HG03066 (cell line): Measurements from ENCODE around the gene DIP2A.

Source experiments
- ATAC-seq: cut with Tn5 transposase; IDR thresholded peaks from one replicate; pipeline ENCODE4 v1.9.1; 2021; ENCODE audit warnings: low read depth; ENCODE audit not compliant: unreplicated experiment

DIP2A gene

DNA sequence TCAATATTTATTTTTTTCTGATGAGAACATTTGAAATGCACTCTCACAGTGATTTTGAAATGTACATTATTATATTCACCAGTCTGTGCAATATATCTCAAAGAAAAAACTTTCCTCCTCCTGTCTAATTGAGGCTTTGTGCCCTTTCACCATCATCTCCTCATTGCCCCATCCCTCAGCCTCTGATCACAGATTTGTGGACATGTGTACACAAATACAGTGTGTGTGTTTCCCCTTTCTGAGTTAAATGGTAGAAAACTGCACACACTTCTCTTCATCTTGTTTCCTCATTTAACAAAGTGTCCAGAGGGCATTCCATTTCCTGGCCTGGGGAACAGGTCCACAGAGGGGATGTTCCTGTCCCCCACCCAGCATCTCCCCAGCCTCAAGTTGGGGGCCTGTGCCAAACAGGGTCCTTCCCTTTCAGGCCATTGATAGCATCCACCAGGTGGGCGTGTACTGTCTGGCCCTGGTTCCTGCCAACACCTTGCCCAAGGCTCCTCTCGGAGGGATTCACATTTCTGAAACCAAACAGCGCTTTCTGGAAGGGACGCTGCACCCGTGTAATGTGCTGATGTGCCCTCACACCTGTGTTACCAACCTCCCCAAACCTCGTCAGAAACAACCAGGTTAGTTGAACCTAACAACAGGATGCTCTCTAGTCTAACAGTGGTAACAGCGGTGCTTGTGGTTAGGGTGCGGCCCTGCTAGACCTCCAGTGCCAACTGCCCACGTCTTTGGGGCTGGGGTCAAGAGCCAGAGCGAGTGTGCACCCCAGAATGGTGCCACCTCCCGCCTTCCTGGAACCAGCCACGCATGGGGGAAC lies 91.6 kb downstream of the DIP2A start:
- ATAC-seq = no peak

DNA sequence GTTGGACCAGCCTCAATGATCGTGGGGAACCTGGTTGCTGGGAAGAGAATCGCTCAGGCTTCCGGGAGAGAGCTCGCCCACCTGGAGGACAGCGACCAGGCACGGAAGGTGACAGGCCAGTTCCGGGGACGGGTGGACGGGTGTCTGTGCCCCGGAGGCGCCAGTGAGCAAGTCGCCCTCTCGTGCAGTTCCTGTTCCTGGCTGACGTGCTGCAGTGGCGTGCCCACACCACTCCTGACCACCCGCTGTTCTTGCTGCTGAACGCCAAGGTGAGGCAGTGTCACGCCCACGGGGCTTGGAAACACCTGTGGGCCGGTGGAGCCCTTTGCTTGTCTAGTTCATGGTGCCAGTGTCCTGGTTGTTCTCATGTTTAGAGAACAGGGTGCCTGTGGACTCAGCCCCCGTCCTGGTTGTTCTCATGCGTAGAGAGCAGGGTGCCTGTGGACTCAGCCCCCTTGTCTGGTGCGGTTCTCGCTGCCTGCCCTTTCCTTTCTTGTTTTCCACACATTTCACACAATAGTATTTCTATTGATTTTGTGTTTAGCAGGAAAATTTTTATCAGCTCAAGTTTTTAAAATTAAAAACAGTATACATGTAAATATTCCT lies 93.0 kb downstream of the DIP2A start:
- no peak for ATAC-seq

DNA sequence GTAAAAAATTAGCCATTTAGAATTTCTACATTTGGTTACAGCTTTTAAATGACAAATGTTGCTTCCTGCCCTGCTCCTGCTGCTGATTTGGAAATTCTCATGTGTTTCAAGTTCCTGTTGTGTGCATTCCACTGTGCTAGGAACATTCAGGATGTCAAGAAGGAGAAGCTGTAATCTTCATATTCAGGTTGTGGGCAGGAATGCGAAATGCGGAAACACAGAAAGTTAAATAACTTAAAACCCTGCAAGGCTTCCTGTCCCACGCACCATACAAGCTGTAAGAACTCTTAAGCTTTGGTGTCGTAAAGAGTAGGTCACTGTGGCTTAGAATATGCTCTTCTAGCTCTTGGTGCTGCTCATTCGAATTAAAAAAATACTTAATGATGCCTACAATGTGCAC lies 93.6 kb downstream of the DIP2A start:
- no peak for ATAC-seq

DNA sequence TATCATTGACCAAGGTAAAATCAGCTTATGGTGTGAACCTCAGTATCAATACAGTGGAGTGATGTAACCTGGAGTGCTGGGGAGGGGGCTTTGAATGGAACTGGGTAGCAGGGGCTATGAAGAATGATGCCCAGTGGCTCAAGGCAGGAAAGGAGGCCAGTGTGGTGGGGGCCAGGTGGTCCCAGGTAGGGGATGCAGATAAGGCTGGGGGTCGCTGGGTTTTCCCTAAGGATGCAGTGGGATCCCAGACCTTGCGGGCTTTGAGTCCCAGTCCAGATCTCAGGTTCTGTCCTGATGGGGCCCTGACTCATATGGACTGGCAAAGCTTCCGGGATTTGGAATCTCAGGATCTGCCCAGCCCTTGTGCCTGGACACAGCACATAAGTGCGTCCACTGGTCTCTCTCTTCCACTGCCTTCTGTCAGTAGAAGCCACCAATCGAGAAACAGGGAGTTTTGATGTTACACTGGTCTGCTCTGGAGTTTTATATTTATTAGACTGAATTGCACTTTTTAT lies 94.2 kb downstream of the DIP2A start:
- no peak for ATAC-seq

DNA sequence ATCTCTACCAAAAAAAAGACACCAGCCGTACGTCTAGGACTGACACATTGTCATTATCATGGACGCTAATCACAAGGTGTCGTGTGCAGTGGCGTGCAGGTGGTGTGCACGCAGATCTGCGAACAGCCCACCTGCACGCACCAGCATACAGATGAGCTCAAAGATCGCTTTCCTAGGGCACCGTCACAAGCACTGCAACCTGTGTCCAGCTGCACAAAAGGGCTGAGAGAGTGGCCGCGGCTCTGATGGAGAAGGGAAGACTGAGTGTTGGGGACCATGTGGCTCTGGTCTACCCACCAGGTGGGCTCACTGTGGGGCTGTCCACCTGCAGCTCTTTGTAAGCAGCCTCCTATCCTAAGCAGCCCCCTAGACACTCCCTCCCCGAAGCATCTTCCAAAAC lies 95.3 kb downstream of the DIP2A start:
- no peak for ATAC-seq

DNA sequence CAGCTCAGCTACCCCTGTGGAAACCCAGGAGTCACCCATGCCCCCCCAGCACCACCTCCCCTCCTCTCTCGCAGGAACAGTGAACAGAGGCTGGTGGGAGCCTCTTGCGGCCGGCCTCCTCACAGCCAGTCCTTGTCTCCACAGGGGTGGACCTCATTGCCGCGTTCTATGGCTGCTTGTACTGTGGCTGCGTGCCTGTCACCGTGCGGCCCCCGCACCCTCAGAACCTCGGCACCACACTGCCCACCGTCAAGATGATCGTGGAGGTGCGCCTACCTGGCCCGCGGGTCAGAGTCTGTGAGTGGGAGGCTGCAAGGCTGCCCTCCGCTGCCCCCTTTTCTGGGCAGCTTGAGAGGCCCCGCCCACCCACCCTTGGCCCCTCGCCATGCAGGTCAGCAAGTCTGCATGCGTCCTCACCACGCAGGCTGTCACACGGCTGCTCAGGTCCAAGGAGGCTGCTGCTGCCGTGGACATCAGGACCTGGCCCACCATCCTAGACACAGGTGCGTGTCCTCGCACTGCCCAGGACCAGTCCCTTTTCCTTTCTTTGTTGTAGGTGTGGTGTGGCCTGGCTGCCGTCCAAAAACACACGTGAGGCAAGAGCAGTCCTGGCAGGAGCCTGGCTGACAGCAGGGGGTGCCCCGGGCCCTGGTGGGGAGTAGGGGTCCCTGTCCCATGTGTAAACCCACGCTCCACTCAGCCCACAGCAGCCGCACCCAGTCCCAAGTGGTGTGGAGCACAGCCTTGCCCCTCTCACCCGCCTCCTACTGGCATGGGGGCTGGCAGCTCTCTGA lies 95.9 kb downstream of the DIP2A start:
- ATAC-seq = no peak

DNA sequence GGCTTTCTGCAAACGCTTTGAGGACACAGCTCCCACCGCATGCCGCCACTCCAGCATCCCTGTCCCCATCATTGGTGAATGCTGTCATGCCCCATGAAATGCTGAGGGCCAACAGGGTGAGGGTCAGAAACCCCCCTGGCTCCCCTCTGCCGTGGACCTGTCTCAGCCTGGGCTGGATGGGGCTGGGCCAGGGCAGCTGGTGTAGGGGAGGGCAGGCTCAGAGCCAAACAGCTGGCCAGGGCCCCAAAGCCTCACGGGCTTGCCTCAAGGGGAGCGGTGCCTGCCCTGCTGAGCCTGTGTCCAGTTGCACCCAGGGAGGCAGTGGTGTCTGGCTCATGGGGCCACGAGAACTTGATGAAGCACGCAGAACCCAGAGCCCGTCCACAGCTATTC lies 96.5 kb downstream of the DIP2A start:
- no peak for ATAC-seq

DNA sequence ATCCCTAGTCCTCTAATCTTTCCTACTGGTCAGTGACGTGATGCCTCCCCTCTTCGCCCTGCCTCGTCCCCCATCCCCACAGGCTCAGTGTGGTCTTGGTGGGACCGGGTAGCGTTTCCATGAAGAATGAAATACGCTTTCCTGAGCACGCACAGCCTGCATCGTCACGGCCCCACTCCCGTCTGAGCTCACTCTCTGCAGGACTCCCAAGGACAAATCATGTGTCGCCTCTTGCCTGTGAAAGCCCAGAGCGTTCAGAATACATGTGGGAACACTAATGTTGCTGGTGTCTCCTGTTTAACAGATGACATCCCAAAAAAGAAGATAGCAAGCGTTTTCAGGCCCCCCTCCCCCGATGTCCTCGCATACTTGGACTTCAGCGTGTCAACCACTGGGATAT lies 97.0 kb downstream of the DIP2A start:
- no peak for ATAC-seq

DNA sequence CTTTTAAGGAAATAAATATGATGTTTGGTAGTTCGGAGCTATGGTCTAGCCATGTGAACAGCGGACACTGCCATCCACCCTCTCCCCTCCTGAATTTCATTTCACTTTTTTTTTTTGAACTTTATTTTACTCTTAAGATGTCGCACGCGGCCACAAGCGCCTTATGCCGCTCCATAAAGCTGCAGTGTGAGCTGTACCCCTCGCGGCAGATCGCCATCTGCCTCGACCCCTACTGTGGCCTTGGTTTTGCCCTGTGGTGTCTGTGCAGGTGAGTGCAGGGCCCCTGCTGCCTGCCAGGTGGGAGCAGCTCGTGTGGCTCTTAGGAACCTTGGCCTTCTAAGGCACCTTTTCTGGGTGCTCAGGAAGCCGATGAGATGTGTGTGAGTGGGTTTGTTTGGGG lies 98.1 kb downstream of the DIP2A start:
- no peak for ATAC-seq

DNA sequence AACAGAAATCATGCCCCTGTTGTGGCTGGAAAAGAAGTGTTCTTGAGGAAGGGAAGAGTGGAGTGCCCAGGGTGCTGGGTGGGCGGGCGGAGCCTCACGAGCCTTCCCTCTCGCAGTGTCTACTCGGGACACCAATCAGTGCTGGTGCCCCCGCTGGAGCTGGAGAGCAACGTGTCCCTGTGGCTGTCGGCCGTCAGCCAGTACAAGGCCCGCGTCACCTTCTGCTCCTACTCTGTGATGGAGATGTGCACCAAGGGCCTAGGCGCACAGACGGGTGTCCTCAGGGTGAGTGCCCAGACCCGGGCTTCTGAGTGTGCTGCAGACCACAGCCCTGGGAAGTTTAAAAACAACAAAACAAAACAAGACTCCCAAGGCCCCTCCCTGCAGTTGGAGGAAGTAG lies 98.8 kb downstream of the DIP2A start:
- ATAC-seq = no peak

DNA sequence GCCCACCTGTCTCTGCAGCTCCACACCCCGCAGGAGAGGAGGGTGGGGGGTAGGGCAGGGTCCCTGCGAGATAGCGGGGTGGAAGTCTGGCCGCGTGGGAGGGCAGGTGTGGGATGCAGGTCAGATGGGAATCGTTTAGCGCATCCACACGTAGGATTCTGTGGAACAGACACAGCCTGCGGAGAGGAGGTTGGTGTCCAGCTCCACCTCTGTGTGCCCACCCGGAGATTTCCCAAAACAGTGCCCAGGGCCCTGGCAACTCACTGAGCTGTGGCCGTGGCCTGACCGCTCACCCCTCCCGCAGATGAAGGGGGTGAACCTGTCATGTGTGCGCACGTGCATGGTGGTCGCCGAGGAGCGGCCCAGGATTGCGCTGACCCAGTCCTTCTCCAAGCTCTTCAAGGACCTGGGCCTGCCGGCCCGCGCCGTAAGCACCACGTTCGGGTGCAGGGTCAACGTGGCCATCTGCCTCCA lies 99.3 kb downstream of the DIP2A start:
- no peak for ATAC-seq

DNA sequence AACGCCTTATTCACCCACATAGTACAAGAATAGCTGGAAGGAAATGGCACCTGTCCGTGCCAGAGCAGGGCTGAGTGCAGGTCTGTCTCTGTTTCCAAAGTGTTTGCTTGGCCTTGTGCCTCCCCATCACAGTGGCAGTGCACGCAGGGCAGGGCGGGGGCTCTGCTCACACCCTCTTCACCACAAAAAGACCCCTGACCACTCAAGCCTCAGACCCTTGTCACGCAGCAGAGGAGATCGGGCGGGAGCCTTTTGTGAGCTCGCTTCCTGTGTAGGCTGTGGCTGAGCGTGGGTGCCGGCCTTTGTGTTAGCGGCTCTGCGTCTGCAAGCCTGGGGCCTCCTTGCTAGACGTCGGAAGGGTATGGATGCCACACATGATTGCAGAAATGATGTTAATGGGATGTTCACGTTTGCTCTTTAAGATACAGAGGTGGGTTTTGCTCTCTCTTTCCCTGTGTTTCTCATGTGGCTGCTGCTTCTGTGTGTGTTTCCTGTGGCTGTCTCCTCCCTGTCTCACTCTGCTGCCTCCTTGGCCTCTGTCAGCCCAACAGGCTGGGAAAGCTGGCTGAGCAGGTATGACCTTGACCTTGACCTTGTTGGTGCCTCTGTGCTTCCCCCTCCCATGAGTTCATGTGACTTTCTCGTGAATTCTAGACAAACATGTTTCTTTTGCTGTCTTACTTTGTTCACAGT lies 100.7 kb downstream of the DIP2A start:
- no peak for ATAC-seq

DNA sequence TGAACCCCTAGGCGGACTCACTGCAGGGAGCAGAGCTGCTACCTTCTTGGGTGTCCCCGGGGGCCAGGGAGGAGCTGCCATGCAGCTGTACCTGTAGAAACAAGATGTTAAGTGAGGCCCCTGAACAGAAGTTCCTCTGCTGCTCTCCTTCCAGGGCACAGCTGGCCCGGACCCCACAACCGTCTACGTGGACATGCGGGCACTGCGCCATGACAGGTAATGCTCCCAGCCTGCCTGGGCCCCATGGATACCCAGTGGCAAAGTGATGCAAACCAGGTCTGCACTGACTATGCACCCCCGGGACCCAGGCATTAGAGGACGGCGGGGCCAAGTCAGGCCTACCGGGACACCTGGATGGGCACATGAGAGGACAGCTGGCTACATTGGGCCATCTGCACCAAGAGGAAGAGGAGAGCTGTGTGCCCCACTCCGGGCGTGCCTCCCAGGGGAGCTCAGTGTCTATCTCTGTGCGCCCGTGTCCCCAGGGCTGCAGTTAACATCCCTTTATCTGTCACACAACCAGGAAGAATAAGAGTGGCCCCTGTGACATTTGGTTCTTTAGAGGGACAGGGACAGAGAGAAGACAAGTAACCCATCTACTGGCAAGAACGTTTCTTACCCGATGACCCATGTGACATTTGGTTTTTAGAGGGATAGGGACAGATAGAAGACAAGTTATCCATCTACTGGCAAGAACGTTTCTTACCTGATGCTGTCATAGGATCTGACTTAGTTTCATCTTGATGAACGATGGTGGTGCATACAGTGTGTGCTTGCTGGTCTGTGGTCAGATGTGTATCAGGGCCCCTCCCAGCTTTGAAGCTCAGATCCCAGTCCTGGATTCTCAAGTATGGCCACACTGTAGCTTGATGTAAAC lies 102.1 kb downstream of the DIP2A start:
- ATAC-seq = no peak

DNA sequence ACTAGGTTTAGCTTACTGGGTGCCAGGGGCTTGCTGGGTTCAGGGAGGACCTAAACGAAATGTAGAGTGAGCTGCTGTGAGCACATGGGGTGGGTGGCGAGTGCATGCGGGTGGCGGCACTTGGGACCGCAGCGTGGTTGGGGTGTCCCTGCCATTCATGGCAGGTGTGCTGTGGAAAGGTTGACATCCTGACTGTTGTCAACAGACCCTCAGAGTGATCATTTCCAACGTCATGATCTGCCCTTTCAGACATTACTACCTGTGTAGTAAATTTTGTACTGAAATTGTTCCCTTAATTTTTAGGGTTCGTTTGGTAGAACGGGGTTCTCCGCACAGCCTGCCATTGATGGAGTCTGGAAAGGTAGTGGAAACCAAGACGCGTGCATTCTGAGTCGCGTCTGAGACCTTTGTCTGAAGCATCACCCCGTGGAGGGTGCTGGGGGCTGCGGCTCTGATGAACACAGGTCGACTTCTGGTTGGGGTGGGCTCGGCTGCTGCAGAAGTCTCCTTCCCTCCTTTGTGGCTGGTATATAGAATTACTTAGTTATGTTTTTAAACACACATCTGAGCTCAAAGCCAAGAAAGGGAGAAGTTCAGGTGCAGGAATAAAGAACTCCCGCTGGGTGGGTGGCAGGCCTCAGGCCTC lies 102.9 kb downstream of the DIP2A start:
- ATAC-seq = no peak

DNA sequence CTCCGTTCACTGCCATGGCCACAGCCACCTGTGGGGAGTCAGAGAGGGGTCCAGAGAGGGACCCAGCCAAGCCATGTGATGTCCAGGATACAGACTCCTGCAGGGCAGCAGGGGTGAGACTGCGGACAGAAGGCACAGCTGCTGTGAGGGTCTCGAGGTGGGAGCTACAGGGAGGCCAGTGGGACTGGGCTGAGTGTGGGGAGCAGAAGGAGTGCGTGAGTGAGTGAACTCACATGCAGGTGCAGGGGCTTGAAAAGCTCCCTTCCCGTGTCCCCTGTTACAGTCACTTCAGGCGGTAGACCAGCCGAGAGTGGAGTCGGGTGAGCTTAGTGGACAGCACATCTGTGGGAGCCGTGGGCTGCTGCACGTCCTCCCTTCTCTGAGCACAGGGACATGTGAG lies 103.8 kb downstream of the DIP2A start:
- ATAC-seq = no peak

DNA sequence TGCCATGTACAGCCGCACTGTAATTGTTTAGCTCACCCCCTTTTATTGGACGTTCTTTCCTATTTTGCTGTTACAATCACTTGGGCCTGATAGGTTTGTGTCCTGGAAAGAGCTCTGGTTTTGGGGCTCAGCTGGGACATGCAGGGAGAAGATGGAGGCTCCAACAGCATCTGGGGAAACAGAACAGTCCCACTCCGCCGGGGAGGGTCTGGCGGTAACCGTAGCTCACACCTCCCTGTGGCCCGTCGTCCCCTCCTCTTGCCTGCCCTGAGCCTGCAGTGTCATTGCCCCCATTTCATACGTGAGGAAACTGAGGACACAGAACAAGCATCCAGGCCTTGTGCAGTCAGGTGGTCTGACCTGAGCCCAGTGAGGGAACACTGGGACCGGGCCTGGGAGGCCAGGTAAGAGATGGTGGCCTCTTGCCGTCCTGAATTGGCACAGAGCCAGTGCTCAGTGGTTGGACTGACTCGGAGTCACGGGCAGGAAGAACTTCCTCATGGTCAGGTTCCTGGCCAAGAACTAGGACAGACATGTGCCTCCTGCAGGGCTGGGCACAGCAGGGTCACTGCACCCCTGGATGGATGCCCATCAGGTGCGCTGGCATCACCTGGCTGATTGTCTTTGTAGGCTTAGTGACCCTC lies 104.4 kb downstream of the DIP2A start:
- no peak for ATAC-seq

DNA sequence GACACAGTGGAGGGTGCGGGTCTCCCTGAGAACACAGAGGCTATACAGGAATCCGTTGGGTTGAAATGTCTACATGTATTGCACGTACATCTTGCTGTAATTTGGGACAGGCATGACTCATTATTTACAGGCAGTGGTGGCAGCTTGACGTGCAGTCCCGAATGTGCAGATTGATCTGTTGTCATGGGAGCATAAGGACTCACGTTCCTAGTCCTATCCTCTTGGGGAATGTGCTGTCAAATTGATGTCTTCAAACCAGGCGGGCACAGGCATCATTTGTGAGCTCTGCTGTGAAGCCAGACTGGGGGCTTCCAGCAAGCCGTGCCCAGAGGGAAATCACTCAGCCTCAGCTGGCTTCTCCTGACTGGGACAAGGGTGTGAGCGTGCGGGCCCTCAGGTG lies 105.7 kb downstream of the DIP2A start:
- no peak for ATAC-seq

DNA sequence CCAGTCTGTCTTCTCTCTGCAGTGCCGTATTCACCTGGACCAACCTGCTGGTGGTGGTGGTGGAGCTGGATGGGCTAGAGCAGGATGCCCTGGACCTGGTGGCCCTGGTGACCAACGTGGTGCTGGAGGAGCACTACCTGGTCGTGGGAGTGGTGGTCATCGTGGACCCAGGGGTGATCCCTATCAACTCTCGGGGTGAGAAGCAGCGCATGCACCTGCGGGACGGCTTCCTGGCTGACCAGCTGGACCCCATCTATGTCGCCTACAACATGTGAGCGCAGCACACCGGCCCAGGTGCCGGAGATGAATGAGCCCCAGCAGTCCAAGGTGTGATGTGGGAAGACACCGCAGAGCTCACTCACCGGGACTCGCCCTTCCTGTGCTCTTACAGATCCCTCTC lies 108.7 kb downstream of the DIP2A start:
- ATAC-seq = no peak

DNA sequence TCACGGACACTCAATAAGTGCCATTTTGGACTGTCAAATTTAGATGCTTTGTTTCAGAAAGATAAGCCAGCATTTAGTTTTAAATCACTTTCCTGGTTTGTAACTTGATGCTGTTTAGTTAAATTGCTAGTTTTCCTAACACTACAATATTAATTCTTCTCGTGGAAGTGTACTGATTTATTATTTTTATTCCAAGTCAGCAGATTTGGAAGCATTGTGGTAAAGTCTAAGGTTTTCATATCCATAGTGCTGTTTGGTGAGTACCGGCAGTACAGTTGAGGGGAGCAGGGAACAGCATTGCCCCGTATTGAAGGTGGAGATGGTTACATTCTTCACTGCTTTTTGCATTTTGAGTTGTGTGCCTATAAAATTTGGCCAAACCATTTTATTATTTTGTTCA lies 109.9 kb downstream of the DIP2A start:
- no peak for ATAC-seq
